ENCODE results near the gene COL6A3. TPM values are rescaled to one million over a fixed set of nuclear protein-coding genes. Genes with fewer than 3 reads are reported as not detected.

Gene COL6A3
- total RNA-seq, 4 donors from 2014 or later = 68.1 to 261 (median 75.6) TPM

- no peak overlapping the region for H3K4me3 ChIP-seq
- 73 to 76% methylated on average over 9 to 14 of the region's 14 CpGs for WGBS, 2 donors (ENCODE audit: low coverage in 1 of 2)
- H3K4me1 ChIP-seq = peaks cover 8 to 48% (median 15%) of the 10 kb centered on the region in 4 donors
- DNase-seq = no peak
- intact Hi-C loops (cut with DNase I; ENCODE audit: low total_unique reads) = no loop called here
- in situ Hi-C loops (cut with MboI; ENCODE audit: low pct_ligation_motif_present in 1 of 4, low pct_unique_long_range_greater_than_20kb in 1 of 4, low sequenced_read_pairs in 3 of 4) = no loop called here
- no peak for TF ChIP-seq EP300 (IDR thresholded peaks at IDR 0.05; ENCODE audit: low read depth)
- no peak for TF ChIP-seq POLR2A (IDR thresholded peaks at IDR 0.05)
- TF ChIP-seq CTCF (IDR thresholded peaks at IDR 0.05) = no peak
- no peak for TF ChIP-seq POLR2AphosphoS5 (IDR thresholded peaks at IDR 0.05)
- no peaks in the 10 kb centered on the region for H3K9me3 ChIP-seq
- no peaks in the 10 kb centered on the region for H3K36me3 ChIP-seq
- no peaks in the 10 kb centered on the region for H3K27me3 ChIP-seq
- H3K27ac ChIP-seq = peak overlapping the region; percentile 68 to 92 (median 86)
Observed at GRCh38 chr2:237327175-237327950, 86.6 kb downstream of the COL6A3 start.

GRCh38 chr2:237326266-237327171, 87.4 kb downstream of the COL6A3 start:
- Histone ChIP-seq H3K4me1 (peaks cover 8 to 48% (median 18%) of the 10 kb centered on the region in 4 donors), H3K27ac (peak overlapping the region; percentile 68 to 92 (median 86)), H3K9me3 (no peaks in the 10 kb centered on the region), H3K27me3 (no peaks in the 10 kb centered on the region), H3K4me3 (no peak overlapping the region), H3K36me3 (no peaks in the 10 kb centered on the region)
- intact Hi-C loops (cut with DNase I; ENCODE audit: low total_unique reads) = no loop called here
- in situ Hi-C loops (cut with MboI; ENCODE audit: low pct_ligation_motif_present in 1 of 4, low pct_unique_long_range_greater_than_20kb in 1 of 4, low sequenced_read_pairs in 3 of 4) = no loop called here
- 32 to 39% methylated on average over 5 to 12 of the region's 12 CpGs for WGBS, 2 donors (ENCODE audit: low coverage in 1 of 2)
- TF ChIP-seq CTCF (IDR thresholded peaks at IDR 0.05) (no peak), POLR2AphosphoS5 (IDR thresholded peaks at IDR 0.05) (peak in 2 of 3 donors; percentile 43 to 49)
- DNase-seq = no peak

- DNase-seq = peak; percentile 41
- H3K36me3 ChIP-seq = no peaks in the 10 kb centered on the region
- in situ Hi-C loops (cut with MboI; ENCODE audit: low pct_ligation_motif_present in 1 of 4, low pct_unique_long_range_greater_than_20kb in 1 of 4, low sequenced_read_pairs in 3 of 4) = no loop called here
- no peaks in the 10 kb centered on the region for H3K27me3 ChIP-seq
- TF ChIP-seq POLR2AphosphoS5 (IDR thresholded peaks at IDR 0.05) (peak; percentile 56 to 80 (median 79)), POLR2A (IDR thresholded peaks at IDR 0.05) (no peak), EP300 (IDR thresholded peaks at IDR 0.05; ENCODE audit: low read depth) (peak; percentile 41)
- H3K9me3 ChIP-seq = no peaks in the 10 kb centered on the region
- intact Hi-C loops (cut with DNase I; ENCODE audit: low total_unique reads) = no loop called here
- no peak overlapping the region for H3K4me3 ChIP-seq
- WGBS, 2 donors (ENCODE audit: low coverage in 1 of 2) = 35 to 55% methylated on average over 5 of the region's 5 CpGs
- peaks cover 8 to 60% (median 23%) of the 10 kb centered on the region in 4 donors for H3K4me1 ChIP-seq
- peak overlapping the region; percentile 68 to 92 (median 86) for H3K27ac ChIP-seq
Observed at GRCh38 chr2:237324837-237325236, 89.1 kb downstream of the COL6A3 start.

GRCh38 chr2:237324405-237324831, 89.5 kb downstream of the COL6A3 start:
- no peak overlapping the region for H3K4me3 ChIP-seq
- peak overlapping the region; percentile 68 to 92 (median 86) for H3K27ac ChIP-seq
- H3K27me3 ChIP-seq = no peaks in the 10 kb centered on the region
- intact Hi-C loops (cut with DNase I; ENCODE audit: low total_unique reads) (no loop called here), in situ Hi-C loops (cut with MboI; ENCODE audit: low pct_ligation_motif_present in 1 of 4, low pct_unique_long_range_greater_than_20kb in 1 of 4, low sequenced_read_pairs in 3 of 4) (no loop called here)
- no peaks in the 10 kb centered on the region for H3K9me3 ChIP-seq
- TF ChIP-seq POLR2A (IDR thresholded peaks at IDR 0.05) (no peak), CTCF (IDR thresholded peaks at IDR 0.05) (no peak), EP300 (IDR thresholded peaks at IDR 0.05; ENCODE audit: low read depth) (no peak), POLR2AphosphoS5 (IDR thresholded peaks at IDR 0.05) (no peak)
- 61 to 72% methylated on average over 10 to 12 of the region's 12 CpGs for WGBS, 2 donors (ENCODE audit: low coverage in 1 of 2)
- DNase-seq = no peak
- no peaks in the 10 kb centered on the region for H3K36me3 ChIP-seq
- H3K4me1 ChIP-seq = peaks cover 8 to 60% (median 23%) of the 10 kb centered on the region in 4 donors
